ENCODE results near the gene NDFIP2.

NDFIP2 gene

DNA sequence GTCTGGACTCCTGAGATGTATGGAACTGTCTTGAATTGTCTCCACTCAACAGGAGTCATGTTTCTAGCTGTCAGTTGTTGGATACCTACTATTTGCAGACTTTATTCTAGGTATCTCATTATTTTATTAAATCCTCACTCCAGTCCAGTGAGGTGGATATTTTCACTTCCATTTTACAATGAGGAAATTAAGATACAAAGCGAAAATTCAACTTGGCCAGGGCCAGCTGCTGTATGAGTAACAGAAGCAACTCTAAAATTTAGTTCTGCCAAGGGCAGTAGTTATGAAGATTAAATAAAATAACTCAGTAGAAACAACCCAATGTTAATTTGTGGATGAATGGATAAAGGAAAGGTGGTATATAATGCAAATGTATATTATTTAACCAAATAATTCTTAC, 12.6 kb upstream of the NDFIP2 start:
- TF ChIP-seq, protein P1, sequence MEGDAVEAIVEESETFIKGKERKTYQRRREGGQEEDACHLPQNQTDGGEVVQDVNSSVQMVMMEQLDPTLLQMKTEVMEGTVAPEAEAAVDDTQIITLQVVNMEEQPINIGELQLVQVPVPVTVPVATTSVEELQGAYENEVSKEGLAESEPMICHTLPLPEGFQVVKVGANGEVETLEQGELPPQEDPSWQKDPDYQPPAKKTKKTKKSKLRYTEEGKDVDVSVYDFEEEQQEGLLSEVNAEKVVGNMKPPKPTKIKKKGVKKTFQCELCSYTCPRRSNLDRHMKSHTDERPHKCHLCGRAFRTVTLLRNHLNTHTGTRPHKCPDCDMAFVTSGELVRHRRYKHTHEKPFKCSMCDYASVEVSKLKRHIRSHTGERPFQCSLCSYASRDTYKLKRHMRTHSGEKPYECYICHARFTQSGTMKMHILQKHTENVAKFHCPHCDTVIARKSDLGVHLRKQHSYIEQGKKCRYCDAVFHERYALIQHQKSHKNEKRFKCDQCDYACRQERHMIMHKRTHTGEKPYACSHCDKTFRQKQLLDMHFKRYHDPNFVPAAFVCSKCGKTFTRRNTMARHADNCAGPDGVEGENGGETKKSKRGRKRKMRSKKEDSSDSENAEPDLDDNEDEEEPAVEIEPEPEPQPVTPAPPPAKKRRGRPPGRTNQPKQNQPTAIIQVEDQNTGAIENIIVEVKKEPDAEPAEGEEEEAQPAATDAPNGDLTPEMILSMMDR (IDR thresholded peaks at IDR 0.05) = no peak
- Histone ChIP-seq H3K4me3 (ENCODE audit: low read depth in 1 of 2, low read length in 1 of 2) (no peak overlapping the region), H3K36me3 (no peaks in the 10 kb centered on the region), H3K9me3 (no peaks in the 10 kb centered on the region), H3K27ac (no peak overlapping the region), H3K4me1 (ENCODE audit: control insufficient read depth in 1 of 2, insufficient read depth in 1 of 2, low read depth in 1 of 2, low read length in 1 of 2) (no peaks in the 10 kb centered on the region), H3K27me3 (peaks cover 28% of the 10 kb centered on the region)

DNA sequence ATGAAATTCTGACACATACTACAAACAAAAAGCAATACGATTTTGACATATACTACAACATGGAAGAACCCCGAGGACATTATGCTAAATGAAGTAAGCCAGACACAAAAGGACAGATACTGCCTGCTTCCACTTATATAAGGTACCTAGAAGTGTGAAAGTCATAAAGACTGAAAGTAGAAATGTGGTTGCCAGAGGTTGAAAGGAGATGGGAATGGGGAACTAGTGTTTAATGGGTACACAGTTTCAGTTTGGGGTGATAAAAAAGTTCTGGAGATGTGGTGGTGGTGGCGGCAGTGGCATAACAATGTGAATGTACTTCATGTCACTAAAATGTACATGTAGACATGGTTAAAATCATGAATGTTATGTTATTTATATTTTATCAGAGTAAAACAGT, 12.1 kb upstream of the NDFIP2 start:
- Histone ChIP-seq H3K27ac (no peak overlapping the region), H3K4me3 (ENCODE audit: low read depth in 1 of 2, low read length in 1 of 2) (no peak overlapping the region), H3K4me1 (ENCODE audit: control insufficient read depth in 1 of 2, insufficient read depth in 1 of 2, low read depth in 1 of 2, low read length in 1 of 2) (no peaks in the 10 kb centered on the region), H3K36me3 (no peaks in the 10 kb centered on the region), H3K27me3 (peaks cover 28% of the 10 kb centered on the region), H3K9me3 (no peaks in the 10 kb centered on the region)
- TF ChIP-seq, protein P1 (IDR thresholded peaks at IDR 0.05) = no peak

DNA sequence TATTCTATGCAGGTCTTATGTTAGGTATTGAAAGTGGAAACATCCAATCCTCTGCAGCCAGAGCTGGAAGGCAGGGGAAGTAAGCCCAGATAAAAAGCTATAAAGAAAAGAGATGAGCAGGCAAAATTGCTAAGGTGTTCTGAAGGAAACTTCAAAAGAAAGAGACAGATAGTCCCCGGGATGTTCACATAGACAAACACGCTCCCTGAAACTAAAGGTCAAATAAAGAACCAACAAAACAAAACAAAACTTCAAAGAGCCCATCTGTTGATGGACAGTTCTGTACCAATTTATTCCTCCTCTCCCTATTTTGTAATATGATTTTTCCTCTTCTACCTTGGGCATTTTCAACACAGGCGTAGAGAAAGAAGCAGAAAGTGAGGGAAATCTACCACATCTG, 11.3 kb upstream of the NDFIP2 start:
- no peaks in the 10 kb centered on the region for H3K9me3 ChIP-seq
- TF ChIP-seq, protein P1 (IDR thresholded peaks at IDR 0.05) = no peak
- H3K27me3 ChIP-seq = peaks cover 31% of the 10 kb centered on the region
- H3K4me1 ChIP-seq (ENCODE audit: control insufficient read depth in 1 of 2, insufficient read depth in 1 of 2, low read depth in 1 of 2, low read length in 1 of 2) = no peaks in the 10 kb centered on the region
- no peak overlapping the region for H3K4me3 ChIP-seq (ENCODE audit: low read depth in 1 of 2, low read length in 1 of 2)
- H3K27ac ChIP-seq = no peak overlapping the region
- H3K36me3 ChIP-seq = no peaks in the 10 kb centered on the region

DNA sequence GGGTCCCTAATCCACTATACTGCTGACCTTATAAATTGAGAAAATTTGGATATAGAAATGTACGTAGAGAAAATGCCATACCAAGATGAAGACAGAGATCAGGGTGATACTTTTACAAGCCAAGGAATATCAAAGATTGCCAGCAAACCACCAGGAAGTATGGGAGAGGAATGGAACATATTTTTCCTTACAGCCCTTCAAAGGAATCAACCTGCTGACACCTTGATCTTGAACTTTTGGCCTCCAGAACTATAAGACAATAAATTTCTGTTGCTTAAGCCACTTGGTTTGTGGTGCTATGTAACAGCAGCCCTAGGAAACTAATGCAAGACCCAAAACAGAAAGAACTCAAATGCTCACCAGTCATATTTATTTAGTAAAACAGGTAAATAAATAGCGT, 10.3 kb upstream of the NDFIP2 start:
- TF ChIP-seq, protein P1 (IDR thresholded peaks at IDR 0.05) = no peak
- Histone ChIP-seq H3K36me3 (no peaks in the 10 kb centered on the region), H3K27ac (no peak overlapping the region), H3K4me3 (ENCODE audit: low read depth in 1 of 2, low read length in 1 of 2) (no peak overlapping the region), H3K27me3 (peaks cover 39% of the 10 kb centered on the region), H3K4me1 (ENCODE audit: control insufficient read depth in 1 of 2, insufficient read depth in 1 of 2, low read depth in 1 of 2, low read length in 1 of 2) (no peaks in the 10 kb centered on the region), H3K9me3 (no peaks in the 10 kb centered on the region)

DNA sequence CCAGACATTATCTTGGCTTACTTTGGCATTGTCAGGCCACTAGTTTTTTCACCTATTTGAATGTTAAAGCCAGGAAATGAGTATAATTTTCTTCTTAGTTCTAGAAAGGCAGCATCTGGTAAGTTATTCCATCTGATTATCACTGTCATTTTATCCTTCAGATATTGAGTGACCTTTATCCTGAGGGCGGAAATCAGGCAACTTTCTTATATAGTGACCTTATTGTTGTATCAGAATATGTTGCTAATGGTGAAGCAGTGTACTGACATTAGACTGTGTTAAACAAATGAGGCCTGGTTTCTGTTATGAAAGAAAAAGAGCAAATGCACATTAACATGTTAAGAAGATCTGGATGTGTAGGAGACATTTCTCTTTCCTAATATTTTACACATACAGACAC, 5.4 kb upstream of the NDFIP2 start:
- peaks cover 73% of the 10 kb centered on the region for H3K27me3 ChIP-seq
- no peaks in the 10 kb centered on the region for H3K9me3 ChIP-seq
- peaks cover 4 to 8% of the 10 kb centered on the region in 2 experiments for H3K4me1 ChIP-seq (ENCODE audit: control insufficient read depth in 1 of 2, insufficient read depth in 1 of 2, low read depth in 1 of 2, low read length in 1 of 2)
- no peaks in the 10 kb centered on the region for H3K36me3 ChIP-seq
- TF ChIP-seq, protein P1 (IDR thresholded peaks at IDR 0.05) = no peak
- no peak overlapping the region for H3K4me3 ChIP-seq (ENCODE audit: low read depth in 1 of 2, low read length in 1 of 2)
- no peak overlapping the region for H3K27ac ChIP-seq

DNA sequence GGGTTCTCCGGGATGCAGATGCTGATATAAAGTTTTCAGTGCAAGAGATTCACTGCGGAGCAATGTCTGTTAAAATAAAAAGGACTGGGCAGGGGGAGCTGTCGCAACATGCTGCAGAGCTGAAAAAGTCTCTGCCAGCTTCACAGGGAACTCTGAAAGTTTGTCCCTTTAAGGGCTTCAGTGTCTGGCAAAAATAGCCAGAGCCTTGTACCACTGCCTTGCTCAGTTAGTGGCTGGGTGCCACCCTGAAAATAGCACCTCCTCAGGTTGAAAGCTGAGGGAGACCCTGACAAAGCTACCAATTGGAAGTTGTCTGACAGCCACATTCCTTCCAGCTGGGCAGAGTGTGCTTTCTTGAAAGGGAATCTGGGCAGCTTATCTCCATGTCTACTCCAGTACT, 3.0 kb upstream of the NDFIP2 start:
- no peaks in the 10 kb centered on the region for H3K36me3 ChIP-seq
- H3K4me1 ChIP-seq (ENCODE audit: control insufficient read depth in 1 of 2, insufficient read depth in 1 of 2, low read depth in 1 of 2, low read length in 1 of 2) = peaks cover 13 to 26% of the 10 kb centered on the region in 2 experiments
- H3K27me3 ChIP-seq = peaks cover 88% of the 10 kb centered on the region
- no peaks in the 10 kb centered on the region for H3K9me3 ChIP-seq
- H3K27ac ChIP-seq = no peak overlapping the region
- no peak overlapping the region for H3K4me3 ChIP-seq (ENCODE audit: low read depth in 1 of 2, low read length in 1 of 2)
- TF ChIP-seq, protein P1 (IDR thresholded peaks at IDR 0.05) = no peak

Measured in neutrophil (primary cell).